Esophagus squamous epithelium (tissue), 4 donors: Measurements from ENCODE around the gene CFAP119.

ENCODE experiments used
- CTCF ChIP-seq, 6 experiments: fragments of 450-650 bp in 4 of 6; fragments of 200-600 bp in 2 of 6; sonication (generic) in 2 of 6; IDR thresholded peaks; one replicate each; pipeline ENCODE4 v1.5.1; 2016 to 2019; ENCODE audit warnings: antibody characterized with exemption in 6 of 6, mild to moderate bottlenecking in 4 of 6, moderate library complexity in 4 of 6
- POLR2A ChIP-seq, 4 donors: fragments of 450-650 bp; IDR thresholded peaks; one replicate each; pipeline ENCODE4 v1.6.1; 2017; ENCODE audit warnings: antibody characterized with exemption in 4 of 4, mild to moderate bottlenecking in 4 of 4, moderate library complexity in 3 of 4

- TF ChIP-seq CTCF (IDR thresholded peaks at IDR 0.05) (no peak), POLR2A (IDR thresholded peaks at IDR 0.05) (no peak)
Observed at GRCh38 chr16:30771726-30772125, 9.9 kb upstream of the CFAP119 start.
